KMS-11 (cell line): ENCODE measurements around the gene RAMACL.

Experiments
- H2AFZ ChIP-seq: fragments of 200-600 bp; sonication (generic); 2 replicates; pipeline ENCODE4 v1.6.1; 2016; ENCODE audit warnings: antibody characterized with exemption, mixed run types, low read depth
- H3K27ac ChIP-seq: fragments of 200-600 bp; sonication (generic); 2 replicates; pipeline ENCODE4 v1.6.1; 2016; ENCODE audit warnings: mild to moderate bottlenecking, mixed run types
- H3K27me3 ChIP-seq: fragments of 200-600 bp; sonication (generic); 2 replicates; pipeline ENCODE4 v1.6.1; 2017; ENCODE audit warnings: mild to moderate bottlenecking, low read depth, mixed run types, moderate library complexity; ENCODE audit not compliant: insufficient read depth
- H3K36me3 ChIP-seq: fragments of 200-600 bp; sonication (generic); 2 replicates; pipeline ENCODE4 v1.6.1; 2017; ENCODE audit warnings: mild to moderate bottlenecking, mixed run types; ENCODE audit not compliant: insufficient read depth
- H3K4me1 ChIP-seq: fragments of 200-600 bp; sonication (generic); 2 replicates; pipeline ENCODE4 v1.6.1; 2016; ENCODE audit warnings: mild to moderate bottlenecking, low read depth, mixed run types; ENCODE audit not compliant: poor library complexity, severe bottlenecking
- H3K4me2 ChIP-seq: fragments of 200-600 bp; sonication (generic); 2 replicates; pipeline ENCODE4 v1.7.0; 2016; ENCODE audit warnings: mild to moderate bottlenecking, mixed run types
- H3K4me3 ChIP-seq: fragments of 200-600 bp; sonication (generic); IDR thresholded peaks from 2 replicates; pipeline ENCODE4 v1.6.1; 2017; ENCODE audit warnings: low read depth, low read length, mixed read lengths; ENCODE audit not compliant: insufficient read depth
- H3K79me2 ChIP-seq: fragments of 200-600 bp; sonication (generic); 2 replicates; pipeline ENCODE4 v1.6.1; 2016; ENCODE audit warnings: low read depth, mixed run types; ENCODE audit not compliant: insufficient read depth
- H3K9ac ChIP-seq: fragments of 200-600 bp; sonication (generic); 2 replicates; pipeline ENCODE4 v1.6.1; 2016; ENCODE audit warnings: mild to moderate bottlenecking, mixed run types
- H4K20me1 ChIP-seq: fragments of 200-600 bp; sonication (generic); 2 replicates; pipeline ENCODE4 v1.6.1; 2016; ENCODE audit warnings: mild to moderate bottlenecking, mixed run types; ENCODE audit not compliant: insufficient read depth
- TF ChIP-seq, protein P1 (sequence below): fragments of 200-600 bp; sonication (generic); conservative IDR thresholded peaks from 2 replicates; pipeline ENCODE4 v1.6.1; 2017; ENCODE audit warnings: low read depth, mild to moderate bottlenecking, antibody characterized with exemption, low read length, moderate library complexity, mixed read lengths

Gene RAMACL

DNA sequence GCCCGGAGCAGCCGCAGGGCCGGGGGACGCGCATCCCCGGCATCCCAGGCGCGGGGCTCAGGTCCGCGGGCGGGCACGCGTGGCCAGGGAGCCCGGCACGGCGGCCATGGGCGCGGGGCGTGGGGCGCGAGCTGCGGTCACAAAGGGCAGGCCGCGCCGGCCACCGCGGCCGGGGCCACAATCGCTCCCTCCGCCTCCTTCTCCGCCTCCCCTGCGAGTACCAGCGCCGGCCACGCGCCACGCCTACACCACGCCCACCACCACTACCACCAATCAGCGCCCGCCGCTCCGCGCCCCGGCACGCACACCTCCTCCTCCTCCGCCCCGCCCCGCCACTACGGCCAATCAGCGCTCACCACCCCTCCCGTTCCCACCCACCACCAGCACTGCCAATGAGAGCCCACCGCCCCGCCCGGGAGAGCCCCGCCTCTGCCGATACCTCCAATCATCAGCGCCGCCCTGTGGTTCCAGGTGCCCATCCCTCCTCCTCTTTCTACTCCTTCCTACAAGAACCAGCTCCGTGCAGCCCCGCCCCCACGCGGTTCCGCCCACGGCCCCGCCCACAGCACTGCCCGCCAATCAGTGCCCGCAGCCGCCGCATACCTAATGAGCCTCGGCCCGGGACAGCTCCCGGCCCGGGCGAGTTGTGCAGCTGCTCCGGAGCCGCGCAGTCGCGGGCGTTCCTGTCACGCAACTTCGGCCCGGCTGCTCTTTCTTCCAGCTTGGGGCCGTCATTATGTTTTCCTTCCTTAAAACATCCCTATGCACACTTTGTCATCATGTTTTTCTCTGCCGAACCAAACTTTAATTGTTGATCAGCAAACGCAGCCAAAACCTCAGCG is 40.8 kb upstream of the RAMACL start, which contains the start of gene RPS6KA2:
Gene RPS6KA2 (minus strand): TSS at position 219 of the 842 bp plus-strand sequence. CDS start 232 bp downstream, outside the sequence.
- Histone ChIP-seq H3K36me3 (no peaks in the 10 kb centered on the region), H3K9ac (peak within 1 kb of the TSS; percentile 80), H3K27me3 (0 out of 2 replicates have a peak, but pooled peaks cover 2% of the 10 kb centered on the region), H3K27ac (peak within 1 kb of the TSS; percentile 91), H2AFZ (peak within 1 kb of the TSS; percentile 99), H3K79me2 (no peaks in the 10 kb centered on the region), H3K4me2 (peak within 1 kb of the TSS; percentile 91), H4K20me1 (no peaks in the 10 kb centered on the region), H3K4me3 (no peak within 1 kb of the TSS), H3K4me1 (peaks cover 16% of the 10 kb centered on the region)
- TF ChIP-seq, protein P1, sequence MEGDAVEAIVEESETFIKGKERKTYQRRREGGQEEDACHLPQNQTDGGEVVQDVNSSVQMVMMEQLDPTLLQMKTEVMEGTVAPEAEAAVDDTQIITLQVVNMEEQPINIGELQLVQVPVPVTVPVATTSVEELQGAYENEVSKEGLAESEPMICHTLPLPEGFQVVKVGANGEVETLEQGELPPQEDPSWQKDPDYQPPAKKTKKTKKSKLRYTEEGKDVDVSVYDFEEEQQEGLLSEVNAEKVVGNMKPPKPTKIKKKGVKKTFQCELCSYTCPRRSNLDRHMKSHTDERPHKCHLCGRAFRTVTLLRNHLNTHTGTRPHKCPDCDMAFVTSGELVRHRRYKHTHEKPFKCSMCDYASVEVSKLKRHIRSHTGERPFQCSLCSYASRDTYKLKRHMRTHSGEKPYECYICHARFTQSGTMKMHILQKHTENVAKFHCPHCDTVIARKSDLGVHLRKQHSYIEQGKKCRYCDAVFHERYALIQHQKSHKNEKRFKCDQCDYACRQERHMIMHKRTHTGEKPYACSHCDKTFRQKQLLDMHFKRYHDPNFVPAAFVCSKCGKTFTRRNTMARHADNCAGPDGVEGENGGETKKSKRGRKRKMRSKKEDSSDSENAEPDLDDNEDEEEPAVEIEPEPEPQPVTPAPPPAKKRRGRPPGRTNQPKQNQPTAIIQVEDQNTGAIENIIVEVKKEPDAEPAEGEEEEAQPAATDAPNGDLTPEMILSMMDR: no peak

DNA sequence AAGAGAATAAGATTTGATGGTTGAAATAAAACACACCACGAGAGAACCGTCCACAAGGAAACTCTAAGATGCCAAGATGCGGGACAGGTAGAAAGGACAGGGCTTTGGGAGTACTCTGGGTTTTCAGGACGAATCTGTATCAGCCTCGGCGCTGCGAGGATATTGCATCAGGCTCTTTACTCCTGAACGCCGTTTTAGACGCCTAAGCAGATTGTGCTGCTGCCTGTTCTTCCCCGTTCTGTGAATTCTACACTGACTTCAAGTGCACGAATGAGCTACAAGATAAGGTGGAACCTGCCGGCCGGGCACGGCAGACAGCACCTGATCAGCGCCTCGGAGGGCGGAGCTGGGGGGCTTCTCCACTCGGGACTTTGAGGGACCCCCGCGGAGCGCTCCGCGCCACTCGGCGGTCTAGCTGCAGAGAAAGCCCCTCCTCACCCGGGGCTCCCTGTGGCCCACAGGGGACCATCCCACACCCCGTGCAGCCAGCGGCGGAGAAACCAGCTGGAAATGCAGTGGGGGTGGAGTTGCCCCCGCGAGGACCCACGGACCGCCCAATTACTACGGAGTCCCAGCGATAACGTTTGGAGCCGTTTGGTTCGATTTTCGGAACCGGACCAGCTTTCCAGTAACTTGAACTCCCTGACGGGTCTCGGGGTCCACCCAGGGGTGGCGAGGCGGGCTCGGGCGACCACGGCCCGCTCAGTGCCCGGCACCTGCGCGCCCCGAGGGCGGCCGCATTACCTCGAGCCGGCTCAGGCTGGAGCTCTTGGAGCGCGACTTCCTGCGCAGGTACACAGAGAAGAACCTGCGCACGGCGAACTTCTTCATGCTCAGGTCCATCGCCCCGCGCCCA is 39.9 kb upstream of the RAMACL start:
- H2AFZ ChIP-seq: peak overlapping the region; percentile 87
- no peak overlapping the region for H3K4me3 ChIP-seq
- no peaks in the 10 kb centered on the region for H3K36me3 ChIP-seq
- H3K79me2 ChIP-seq: no peaks in the 10 kb centered on the region
- H3K4me1 ChIP-seq: peaks cover 16% of the 10 kb centered on the region
- H3K9ac ChIP-seq: no peak overlapping the region; the same call in 1 of the 2 replicates
- H3K4me2 ChIP-seq: peak overlapping the region; percentile 53
- TF ChIP-seq, protein P1: no peak
- 0 out of 2 replicates have a peak, but pooled peaks cover 2% of the 10 kb centered on the region for H3K27me3 ChIP-seq
- no peak overlapping the region for H3K27ac ChIP-seq
- no peaks in the 10 kb centered on the region for H4K20me1 ChIP-seq

- no peaks in the 10 kb centered on the region for H4K20me1 ChIP-seq
- H3K27ac ChIP-seq: no peak overlapping the region
- 0 out of 2 replicates have a peak, but pooled peaks cover 2% of the 10 kb centered on the region for H3K27me3 ChIP-seq
- no peaks in the 10 kb centered on the region for H3K36me3 ChIP-seq
- TF ChIP-seq, protein P1: no peak
- H3K4me3 ChIP-seq: no peak overlapping the region
- H3K4me1 ChIP-seq: peaks cover 16% of the 10 kb centered on the region
- H2AFZ ChIP-seq: no peak overlapping the region
- no peaks in the 10 kb centered on the region for H3K79me2 ChIP-seq
- no peak overlapping the region for H3K4me2 ChIP-seq
- H3K9ac ChIP-seq: no peak overlapping the region
Measured at GRCh38 chr6:166625356-166625755, 38.9 kb upstream of the RAMACL start.

DNA sequence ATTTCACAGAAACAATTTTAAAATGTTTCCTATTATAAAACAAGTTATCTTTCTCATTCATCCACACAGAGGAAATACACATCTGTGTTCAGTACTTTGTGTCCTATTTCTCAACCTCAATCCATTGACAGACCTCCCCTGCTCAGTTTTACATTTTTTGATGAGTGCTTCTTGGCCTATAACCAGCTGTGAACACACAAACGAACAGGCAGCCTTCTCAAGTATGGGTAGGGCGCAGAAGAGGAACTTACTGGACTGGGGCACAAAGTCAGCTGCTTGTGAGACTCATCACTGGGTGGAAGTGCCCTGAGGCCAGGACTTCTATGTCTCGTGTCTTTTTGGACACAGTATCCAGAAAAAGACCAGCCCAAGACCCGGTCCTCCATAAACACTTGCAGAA is 37.8 kb upstream of the RAMACL start:
- Histone ChIP-seq H3K79me2 (no peaks in the 10 kb centered on the region), H3K4me3 (no peak overlapping the region), H3K27me3 (0 out of 2 replicates have a peak, but pooled peaks cover 2% of the 10 kb centered on the region), H3K27ac (no peak overlapping the region), H4K20me1 (no peaks in the 10 kb centered on the region), H3K36me3 (no peaks in the 10 kb centered on the region), H3K9ac (no peak overlapping the region), H3K4me2 (no peak overlapping the region), H3K4me1 (peaks cover 13% of the 10 kb centered on the region), H2AFZ (no peak overlapping the region)
- TF ChIP-seq, protein P1: no peak
